MG63 (cell line): Measurements from ENCODE around the gene UVRAG. TPM values are rescaled to one million over a fixed set of nuclear protein-coding genes. Genes with fewer than 3 reads are reported as not detected.
"Not testable (repeated sequence)": the region's sequence is repeated elsewhere in the genome, so short reads cannot be mapped to it uniquely, and the experiment has no call there.

Experiments
- DNase-seq: peaks from one replicate; pipeline ENCODE4 v3.0.0-alpha.2; 2020
- H3K27me3 ChIP-seq: fragments of 250-450 bp; sonication (Bioruptor Pico); 2 replicates; pipeline ENCODE4 v1.5.1; 2020; ENCODE audit warnings: mild to moderate bottlenecking, moderate library complexity
- H3K36me3 ChIP-seq: fragments of 250-450 bp; sonication (Bioruptor Pico); 2 replicates; pipeline ENCODE4 v1.5.1; 2020; ENCODE audit warnings: mild to moderate bottlenecking, moderate library complexity
- H3K4me3 ChIP-seq: fragments of 250-450 bp; sonication (Bioruptor Pico); 2 replicates; pipeline ENCODE4 v1.5.1; 2020; ENCODE audit warnings: mild to moderate bottlenecking, moderate library complexity
- H3K9me3 ChIP-seq: fragments of 250-450 bp; sonication (Bioruptor Pico); 2 replicates; pipeline ENCODE4 v1.5.1; 2020; ENCODE audit warnings: mild to moderate bottlenecking, moderate library complexity
- total RNA-seq: library from RNA; depleted of rRNA; stranded (reverse); fragments of >200 nt; shearing (Covaris generic); gene quantifications from 2 replicates; pipeline ENCODE4 v1.2.3, GENCODE V29; 2014; ENCODE audit warnings: low replicate concordance

UVRAG gene
- total RNA-seq, 1 experiment from 2014 or later: 6.9 TPM

DNA sequence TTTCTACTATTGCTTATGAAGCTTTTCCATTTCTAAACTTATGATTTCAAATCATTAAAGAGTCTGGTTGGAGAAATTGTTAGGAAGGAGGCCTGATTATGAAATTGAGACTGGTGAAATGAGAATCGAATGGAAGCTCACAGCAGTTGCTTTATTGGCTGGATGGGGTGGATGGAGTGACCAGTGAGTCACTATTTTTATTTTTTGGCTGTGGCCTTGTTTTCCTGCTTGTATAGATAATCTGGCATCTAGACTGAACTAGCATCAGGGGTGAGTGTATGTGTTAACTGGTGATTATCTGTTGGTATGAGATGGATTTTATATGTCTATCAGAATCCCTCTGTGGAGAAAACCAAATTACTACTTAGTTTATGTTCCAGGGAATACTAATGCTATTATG, 36.2 kb downstream of the UVRAG start:
- Histone ChIP-seq H3K36me3 (no peaks in the 10 kb centered on the region), H3K4me3 (no peak overlapping the region), H3K27me3 (no peaks in the 10 kb centered on the region), H3K9me3 (no peaks in the 10 kb centered on the region)
- peak; percentile 32 for DNase-seq

DNA sequence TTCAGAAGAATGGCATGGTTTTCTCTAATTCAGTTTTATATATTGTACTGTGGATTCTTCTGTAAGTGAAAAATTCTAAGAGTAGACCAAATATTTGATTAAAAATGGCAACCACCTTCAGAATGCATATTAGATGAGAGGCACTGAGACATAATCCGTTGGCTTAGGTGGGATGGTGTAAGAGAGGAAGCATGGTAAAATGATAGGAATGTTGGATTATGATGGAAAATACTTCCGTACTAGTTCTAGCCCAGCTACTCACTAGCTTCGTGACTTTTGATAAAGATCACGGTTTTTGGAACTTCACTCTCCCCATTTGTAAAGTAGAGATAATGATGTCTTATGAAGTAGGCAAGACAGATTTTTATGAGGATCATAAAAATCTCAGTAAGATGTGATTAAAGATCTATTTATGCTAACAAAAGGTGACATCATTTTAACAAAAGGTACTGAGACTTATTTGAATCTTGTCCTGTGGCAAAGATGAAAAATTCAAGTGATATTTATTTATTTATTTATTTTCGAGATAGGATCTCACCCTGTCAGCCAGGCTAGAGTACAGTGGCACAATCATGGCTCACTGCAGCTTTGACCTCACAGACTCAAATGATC, 37.5 kb downstream of the UVRAG start:
- no peaks in the 10 kb centered on the region for H3K9me3 ChIP-seq
- no peaks in the 10 kb centered on the region for H3K27me3 ChIP-seq
- H3K4me3 ChIP-seq: no peak overlapping the region
- DNase-seq: no peak
- H3K36me3 ChIP-seq: no peaks in the 10 kb centered on the region

DNA sequence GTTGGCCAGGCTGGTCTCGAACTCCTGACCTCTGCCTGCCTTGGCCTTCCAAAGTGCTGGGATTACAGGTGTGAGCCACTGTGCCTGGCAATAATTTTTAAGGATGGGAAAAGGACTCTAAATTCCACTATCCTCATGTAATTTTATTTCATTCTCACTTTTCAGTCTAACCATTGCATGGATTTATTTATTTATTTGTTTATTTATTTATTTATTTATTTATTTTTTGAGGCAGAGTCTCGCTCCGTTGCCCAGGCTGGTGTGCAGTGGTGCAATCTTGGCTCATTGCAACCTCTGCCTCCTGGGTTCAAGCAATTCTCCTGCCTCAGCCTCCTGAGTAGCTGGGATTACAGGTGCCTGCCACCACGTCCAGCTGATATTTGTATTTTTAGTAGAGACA, 38.6 kb downstream of the UVRAG start:
- H3K4me3 ChIP-seq, H3K9me3 ChIP-seq, H3K27me3 ChIP-seq, H3K36me3 ChIP-seq, DNase-seq: not testable (repeated sequence)

DNA sequence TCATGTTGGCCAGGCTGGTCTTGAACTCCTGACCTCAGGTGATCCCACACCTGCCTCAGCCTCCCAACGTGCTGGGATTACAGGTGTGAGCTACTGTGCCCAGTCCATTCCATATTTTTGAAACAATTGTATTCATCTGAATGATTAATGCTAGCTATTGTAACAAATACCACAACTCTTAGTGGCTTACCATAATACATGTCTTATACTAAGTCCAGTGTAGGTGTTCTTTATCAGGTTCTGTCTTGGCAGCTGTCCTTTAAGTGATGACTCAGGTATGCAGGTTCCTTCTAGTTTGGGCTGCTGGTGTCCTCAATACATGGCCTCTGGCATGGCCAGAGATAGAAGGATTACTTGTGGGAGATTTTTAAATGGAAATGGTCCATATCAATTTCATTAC, 39.0 kb downstream of the UVRAG start:
- DNase-seq: no peak
- no peaks in the 10 kb centered on the region for H3K36me3 ChIP-seq
- H3K9me3 ChIP-seq: no peaks in the 10 kb centered on the region
- H3K4me3 ChIP-seq: no peak overlapping the region
- H3K27me3 ChIP-seq: no peaks in the 10 kb centered on the region

DNA sequence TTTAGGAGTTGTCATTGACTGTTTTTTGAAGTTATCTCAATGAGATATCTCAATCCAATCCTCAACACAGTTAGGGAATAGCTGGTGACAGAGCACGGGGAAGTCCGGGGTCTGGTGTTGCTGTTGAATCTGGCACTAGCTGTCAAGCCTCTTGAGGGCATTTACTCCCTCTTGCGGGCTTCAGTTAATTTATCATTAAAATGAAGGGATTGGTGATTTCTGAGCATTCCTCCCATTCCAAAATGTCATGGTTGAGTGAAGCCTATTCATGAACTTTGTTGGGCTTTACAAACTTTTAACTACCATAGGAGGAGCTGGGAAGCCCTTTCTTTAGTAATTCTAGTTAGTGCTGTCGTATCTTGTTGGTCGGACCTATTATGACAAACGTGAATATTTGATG, 40.2 kb downstream of the UVRAG start:
- Histone ChIP-seq H3K9me3 (no peaks in the 10 kb centered on the region), H3K4me3 (no peak overlapping the region), H3K36me3 (no peaks in the 10 kb centered on the region), H3K27me3 (no peaks in the 10 kb centered on the region)
- DNase-seq: no peak

DNA sequence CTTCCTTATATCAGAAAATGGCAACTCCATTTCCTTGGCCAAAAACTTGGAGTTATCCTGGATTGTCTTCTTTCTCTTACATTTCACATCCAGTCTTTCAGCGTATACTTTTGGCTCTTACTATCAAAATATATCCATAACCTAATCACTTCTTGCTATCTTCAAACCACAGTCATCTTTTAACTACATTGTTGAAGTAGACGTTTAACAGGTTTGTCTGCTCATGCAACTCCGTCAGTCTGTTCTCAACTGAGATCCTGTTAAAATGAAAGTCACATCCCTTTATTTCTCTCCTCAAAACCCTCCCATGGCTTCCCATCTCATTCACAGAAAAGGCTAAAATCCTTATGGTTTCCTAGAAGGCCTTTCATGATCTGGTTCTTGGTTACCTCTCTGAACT, 41.9 kb downstream of the UVRAG start:
- no peak overlapping the region for H3K4me3 ChIP-seq
- no peaks in the 10 kb centered on the region for H3K36me3 ChIP-seq
- no peaks in the 10 kb centered on the region for H3K27me3 ChIP-seq
- no peak for DNase-seq
- H3K9me3 ChIP-seq: no peaks in the 10 kb centered on the region

DNA sequence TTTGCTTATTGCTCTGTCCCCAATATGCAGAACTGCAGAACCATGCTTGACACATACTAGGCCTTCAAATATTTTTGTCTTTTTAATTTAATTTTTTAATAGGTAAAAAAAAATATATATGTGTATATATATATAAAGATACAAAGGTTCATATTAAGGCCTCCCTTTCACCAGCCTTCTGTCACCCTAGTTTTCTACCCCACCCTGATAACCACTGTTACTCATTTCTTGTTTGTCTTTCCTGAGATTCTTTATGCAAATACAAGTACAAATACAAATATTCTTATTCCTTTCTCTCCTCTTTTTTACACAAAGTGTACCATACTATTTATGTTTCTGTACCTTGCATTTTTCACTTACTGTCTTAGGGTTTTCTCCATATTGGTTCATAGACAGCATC, 43.0 kb downstream of the UVRAG start:
- H3K27me3 ChIP-seq: no peaks in the 10 kb centered on the region
- no peak for DNase-seq
- H3K36me3 ChIP-seq: no peaks in the 10 kb centered on the region
- no peaks in the 10 kb centered on the region for H3K9me3 ChIP-seq
- H3K4me3 ChIP-seq: no peak overlapping the region

DNA sequence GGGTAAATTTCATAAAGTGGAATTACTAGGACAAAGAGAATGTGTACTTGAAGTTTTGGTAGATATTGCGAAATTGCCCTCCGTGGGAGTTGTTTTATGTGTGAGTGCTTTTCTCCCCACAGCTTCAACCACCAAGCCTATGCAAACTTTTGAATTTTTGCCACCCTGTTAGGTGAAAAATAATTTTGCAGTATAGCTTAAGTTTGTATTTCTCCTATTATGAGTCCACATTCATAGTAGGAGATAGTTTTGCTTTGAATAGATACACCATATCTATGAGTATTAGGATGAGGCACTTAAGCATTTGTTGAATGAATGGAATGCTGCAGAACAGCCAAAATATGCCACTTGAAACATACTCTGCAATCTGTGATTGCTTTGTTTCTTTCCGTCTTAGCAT, 43.6 kb downstream of the UVRAG start:
- Histone ChIP-seq H3K36me3 (no peaks in the 10 kb centered on the region), H3K9me3 (no peaks in the 10 kb centered on the region), H3K27me3 (no peaks in the 10 kb centered on the region), H3K4me3 (no peak overlapping the region)
- DNase-seq: no peak

DNA sequence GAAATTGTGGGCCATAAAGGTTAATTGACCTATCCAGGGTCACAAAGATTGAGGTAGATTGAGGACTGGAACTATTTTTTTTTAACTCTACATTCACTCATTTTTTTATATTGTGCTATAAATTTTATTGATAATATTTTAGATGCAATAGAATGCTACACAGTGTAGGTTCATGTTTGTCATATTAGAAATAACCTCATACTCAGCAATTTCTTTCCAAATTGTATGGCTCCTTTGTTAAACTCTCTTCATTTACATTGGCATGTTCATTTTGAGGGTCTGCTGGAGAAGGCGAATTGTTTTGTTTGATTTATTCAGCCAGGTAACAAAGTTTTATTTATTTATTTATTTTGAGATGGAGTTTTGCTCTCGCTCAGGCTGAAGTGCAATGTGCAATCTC, 44.6 kb downstream of the UVRAG start:
- Histone ChIP-seq H3K27me3 (no peaks in the 10 kb centered on the region), H3K9me3 (no peaks in the 10 kb centered on the region), H3K36me3 (no peaks in the 10 kb centered on the region), H3K4me3 (no peak overlapping the region)
- no peak for DNase-seq

DNA sequence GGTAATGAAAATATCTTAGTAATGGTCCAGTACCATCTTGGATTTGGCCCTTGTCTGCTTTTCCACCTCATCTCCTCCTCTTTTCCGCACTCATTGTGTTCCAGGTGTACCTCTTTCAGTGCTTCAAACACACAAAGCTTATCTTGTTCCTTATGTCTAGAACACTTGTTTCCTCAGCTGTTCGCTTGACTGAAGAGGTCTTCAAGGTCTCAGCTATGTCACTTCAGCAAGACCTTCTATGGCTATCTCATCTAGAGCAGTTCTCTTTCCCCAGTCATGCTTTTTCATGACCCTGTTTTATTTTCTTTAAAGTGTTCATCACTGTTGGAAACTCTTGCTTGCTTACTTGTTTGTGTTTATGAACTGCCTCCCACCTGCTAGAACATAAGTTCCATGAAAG, 47.4 kb downstream of the UVRAG start:
- no peaks in the 10 kb centered on the region for H3K27me3 ChIP-seq
- DNase-seq: no peak
- H3K4me3 ChIP-seq: no peak overlapping the region
- no peaks in the 10 kb centered on the region for H3K36me3 ChIP-seq
- H3K9me3 ChIP-seq: no peaks in the 10 kb centered on the region

DNA sequence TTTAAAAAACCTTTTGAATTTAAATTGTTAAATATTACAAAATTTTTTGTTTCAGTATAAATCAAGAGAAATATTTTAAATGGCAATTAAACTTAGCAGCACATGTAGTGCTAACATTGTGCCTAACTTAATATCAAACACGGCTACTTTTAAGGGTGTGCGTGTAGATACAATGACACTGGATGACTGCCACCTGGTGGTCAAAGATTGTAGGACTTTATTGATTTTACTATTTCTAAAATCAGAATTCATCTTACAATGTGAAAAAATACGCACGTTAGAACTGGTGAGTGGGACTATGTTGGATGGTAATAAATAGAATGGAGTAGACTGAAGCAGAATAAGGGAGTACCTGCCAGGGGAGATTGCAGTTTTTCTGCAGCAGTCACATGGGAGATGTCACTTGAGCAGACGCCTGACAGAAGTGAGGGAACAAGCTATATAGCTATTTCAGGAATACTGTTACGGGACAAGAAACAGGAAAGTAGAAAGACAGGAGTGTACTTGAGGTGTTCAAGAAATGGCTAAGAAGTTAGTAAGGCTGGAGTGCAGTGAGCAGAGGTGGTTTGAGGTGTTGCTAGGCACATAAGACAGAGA, 52.9 kb downstream of the UVRAG start:
- Histone ChIP-seq H3K36me3 (no peaks in the 10 kb centered on the region), H3K9me3 (no peaks in the 10 kb centered on the region), H3K27me3 (no peaks in the 10 kb centered on the region), H3K4me3 (no peak overlapping the region)
- no peak for DNase-seq

DNA sequence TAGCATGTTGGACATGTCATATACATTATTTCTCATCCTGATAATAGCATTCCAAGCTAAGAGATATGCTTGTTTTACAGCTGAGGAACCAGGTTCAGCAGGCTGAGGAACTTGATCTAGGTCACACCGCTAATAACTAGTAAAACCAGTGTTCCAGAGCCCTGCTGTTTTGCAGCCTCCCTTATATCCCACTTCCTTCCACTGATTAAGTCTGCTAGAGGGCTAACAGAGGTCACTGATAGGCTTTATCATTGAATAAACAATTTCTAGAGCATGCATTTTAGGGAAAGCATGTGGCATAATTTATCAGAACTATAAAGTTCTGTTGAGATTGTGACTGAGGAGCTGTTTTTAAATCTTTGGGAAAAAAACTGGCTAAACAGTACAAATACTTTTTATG, 54.0 kb downstream of the UVRAG start:
- H3K27me3 ChIP-seq: no peaks in the 10 kb centered on the region
- H3K9me3 ChIP-seq: no peaks in the 10 kb centered on the region
- H3K36me3 ChIP-seq: no peaks in the 10 kb centered on the region
- DNase-seq: no peak
- H3K4me3 ChIP-seq: no peak overlapping the region

DNA sequence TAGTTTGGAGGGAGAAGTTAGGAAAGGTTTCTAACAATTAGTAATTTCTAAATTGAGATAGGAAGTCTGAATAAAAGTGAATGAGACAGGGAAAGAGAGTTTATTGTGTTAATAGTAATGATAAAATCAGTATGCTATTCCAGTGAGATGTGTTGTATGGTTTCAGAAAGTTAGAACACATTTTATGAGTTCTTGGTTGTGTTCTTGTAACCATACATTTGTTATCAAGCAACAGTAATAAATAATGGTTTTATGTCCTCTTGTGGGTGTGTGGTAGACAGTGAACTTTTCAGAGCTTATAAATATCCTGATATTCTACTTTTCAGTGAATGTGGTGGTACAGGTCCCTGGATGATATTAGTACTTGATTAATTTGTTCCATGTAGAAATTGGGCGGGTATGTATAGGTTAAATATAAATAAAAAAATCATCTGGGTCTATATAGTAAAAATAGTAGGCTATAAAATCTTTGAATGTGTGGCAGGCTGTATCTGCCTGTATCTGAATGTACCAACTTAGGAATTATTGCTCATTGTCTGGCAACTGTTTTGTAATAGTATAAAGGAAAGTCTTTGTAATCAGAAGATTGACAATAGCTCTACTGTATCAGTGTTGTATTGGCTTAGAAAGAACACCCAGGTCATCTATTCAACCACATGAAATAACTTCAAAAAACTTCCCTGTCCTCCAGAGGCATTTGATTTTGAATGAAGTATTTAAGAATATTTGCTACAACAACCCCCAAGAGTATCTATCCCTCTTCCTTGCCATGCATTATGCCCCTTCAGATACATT, 54.8 kb downstream of the UVRAG start:
- no peaks in the 10 kb centered on the region for H3K36me3 ChIP-seq

DNA sequence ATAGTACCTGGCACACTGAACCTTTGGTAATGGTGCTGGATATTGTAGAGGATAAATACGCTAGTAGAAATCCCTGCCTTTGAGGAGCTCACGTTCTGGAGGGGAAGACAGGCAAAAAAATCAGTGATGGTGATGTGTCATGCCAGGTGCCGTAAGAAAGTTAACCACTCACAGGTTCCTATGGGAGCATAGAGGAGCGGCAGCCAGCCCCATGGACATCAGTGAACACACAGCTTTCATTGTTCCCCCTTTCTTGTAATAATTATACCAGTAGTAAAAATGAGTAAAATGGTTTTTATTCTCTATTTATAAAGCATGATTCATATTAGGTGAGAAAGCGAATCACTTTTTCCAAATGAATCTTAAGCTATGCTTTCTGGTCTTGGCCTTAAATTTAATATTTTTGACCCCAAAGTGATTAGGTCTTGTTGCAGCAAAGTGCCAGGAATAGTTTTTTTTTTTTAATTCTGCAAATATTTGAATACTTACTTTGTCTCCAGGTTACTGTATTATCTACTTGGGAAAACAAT, 57.9 kb downstream of the UVRAG start:
- Histone ChIP-seq H3K36me3 (no peaks in the 10 kb centered on the region), H3K9me3 (no peaks in the 10 kb centered on the region), H3K27me3 (no peaks in the 10 kb centered on the region), H3K4me3 (no peak overlapping the region)
- no peak for DNase-seq

More for the DNA sequence above, 54.8 kb downstream of the UVRAG start:
- H3K27me3 ChIP-seq: no peaks in the 10 kb centered on the region
- H3K9me3 ChIP-seq: no peaks in the 10 kb centered on the region
- DNase-seq: no peak
- no peak overlapping the region for H3K4me3 ChIP-seq

DNA sequence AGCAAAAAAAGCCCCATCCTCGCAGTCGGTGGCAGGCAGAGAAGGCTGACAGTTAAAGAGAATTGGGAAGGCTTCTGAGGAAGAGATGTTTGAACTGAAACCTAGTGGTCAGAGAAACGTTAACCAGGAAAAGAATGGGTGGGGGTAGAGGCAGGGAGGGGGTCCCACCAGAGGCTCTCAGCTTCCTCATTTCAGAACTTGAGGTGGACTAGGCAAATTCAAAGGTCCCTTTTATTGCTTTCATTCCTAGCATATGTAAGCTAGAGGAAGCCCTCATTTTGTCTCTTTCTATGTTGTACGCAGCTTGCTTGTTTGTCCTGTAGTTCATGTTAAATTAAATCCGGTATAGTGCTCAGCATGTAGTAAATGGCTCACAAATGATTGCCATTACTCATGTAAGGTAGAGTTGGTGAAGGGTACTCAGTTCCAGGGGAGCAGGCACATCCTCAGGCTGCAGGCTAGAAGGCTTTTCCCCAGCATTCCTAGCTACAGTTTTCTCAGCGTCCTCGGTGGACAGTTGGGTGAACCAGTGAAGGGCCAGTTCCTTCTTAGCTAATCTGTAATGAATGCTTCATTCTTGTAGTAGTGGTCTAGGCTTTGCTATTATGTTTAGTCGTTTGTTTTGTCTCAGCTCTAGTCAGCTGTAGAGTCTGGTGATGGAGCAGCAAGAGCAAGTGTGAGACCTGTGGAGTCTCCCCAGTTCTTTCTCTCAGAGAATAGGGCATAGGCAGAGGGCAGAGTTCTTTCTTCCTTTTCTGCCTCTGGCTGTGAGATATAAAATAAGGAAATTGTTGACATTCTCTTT, 58.6 kb downstream of the UVRAG start:
- Histone ChIP-seq H3K9me3 (no peaks in the 10 kb centered on the region), H3K27me3 (no peaks in the 10 kb centered on the region), H3K4me3 (no peak overlapping the region), H3K36me3 (no peaks in the 10 kb centered on the region)
- no peak for DNase-seq

DNA sequence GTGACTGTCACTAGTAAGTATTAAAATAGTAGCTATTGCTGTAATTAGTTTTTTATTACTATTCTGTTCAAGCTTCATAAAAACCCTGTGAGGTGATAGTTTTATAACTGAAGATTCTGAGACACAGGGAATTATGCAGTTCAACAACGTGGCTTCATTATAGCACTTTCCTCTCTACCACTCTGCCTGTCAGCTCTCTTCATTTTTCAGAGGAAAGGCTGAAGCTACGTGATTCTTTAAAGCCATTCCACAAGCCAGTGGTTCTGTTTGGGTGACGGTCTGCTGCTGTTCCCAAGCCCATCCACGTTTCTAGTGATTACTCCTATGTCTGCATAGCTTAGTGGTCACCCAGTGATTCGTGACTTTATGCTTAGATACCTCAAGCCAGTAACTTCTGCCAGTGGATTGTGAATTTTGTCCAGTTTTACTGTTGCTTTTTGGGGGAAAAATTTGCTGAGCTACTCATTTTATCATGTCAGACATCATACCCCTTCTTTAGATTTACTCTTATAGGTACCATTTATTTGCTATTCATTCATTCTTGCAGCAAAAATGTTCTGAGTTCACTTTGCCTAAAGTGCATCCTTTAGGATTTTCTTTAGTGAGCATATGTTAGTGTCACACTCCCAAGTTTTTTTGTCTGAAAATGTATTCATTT, 59.8 kb downstream of the UVRAG start:
- no peaks in the 10 kb centered on the region for H3K9me3 ChIP-seq
- no peaks in the 10 kb centered on the region for H3K27me3 ChIP-seq
- H3K36me3 ChIP-seq: no peaks in the 10 kb centered on the region
- DNase-seq: no peak
- H3K4me3 ChIP-seq: no peak overlapping the region

DNA sequence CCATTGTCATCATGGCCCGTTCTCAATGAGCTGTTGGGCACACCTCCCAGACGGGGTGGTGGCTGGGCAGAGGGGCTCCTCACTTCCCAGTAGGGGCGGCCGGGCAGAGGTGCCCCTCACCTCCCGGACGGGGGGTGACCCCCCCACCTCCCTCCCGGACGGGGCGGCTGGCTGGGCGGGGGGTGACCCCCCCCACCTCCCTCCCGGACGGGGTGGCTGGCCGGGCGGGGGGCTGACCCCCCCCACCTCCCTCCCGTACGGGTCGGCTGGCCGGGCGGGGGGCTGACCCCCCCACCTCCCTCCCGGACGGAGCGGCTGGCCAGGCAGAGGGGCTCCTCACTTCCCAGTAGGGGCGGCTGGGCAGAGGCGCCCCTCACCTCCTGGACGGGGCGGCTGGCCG, 62.3 kb downstream of the UVRAG start:
- H3K27me3 ChIP-seq: not testable (repeated sequence)

More for the DNA sequence above, 62.3 kb downstream of the UVRAG start:
- DNase-seq, H3K36me3 ChIP-seq, H3K4me3 ChIP-seq, H3K9me3 ChIP-seq: not testable (repeated sequence)
